Mammary epithelial cell (primary cell): ENCODE data around the gene FAM72D.
"Not testable (repeated sequence)": the region's sequence is repeated elsewhere in the genome, so short reads cannot be mapped to it uniquely, and the experiment has no call there.

Source experiments
- CTCF ChIP-seq, 2 donors: IDR thresholded peaks in 1 of 2; conservative IDR thresholded peaks in 1 of 2; 2 replicates each; pipeline ENCODE4 v1.5.1; 2011 to 2012; ENCODE audit warnings: inconsistent platforms in 2 of 2, low read length in 2 of 2, mild to moderate bottlenecking in 2 of 2, control low read depth in 1 of 2, low read depth in 1 of 2; ENCODE audit not compliant: insufficient read depth in 1 of 2; ENCODE audit errors: extremely low read depth in 1 of 2
- EZH2 ChIP-seq: IDR thresholded peaks from 2 replicates; pipeline ENCODE4 v1.6.1; 2012; ENCODE audit warnings: low read length, inconsistent platforms, borderline replicate concordance

GRCh38 chr1:145155873-145156272, 60.1 kb downstream of the FAM72D start:
- not testable (repeated sequence) for TF ChIP-seq CTCF (conservative IDR thresholded peaks at IDR 0.05 in 1 of 2, IDR thresholded peaks at IDR 0.05 in 1 of 2; ENCODE audit: extremely low read depth in 1 of 2, insufficient read depth in 1 of 2, low read depth in 1 of 2, low read length in 2 of 2); EZH2
